Activated CD4-positive, alpha-beta T cell treated with anti-CD3 and anti-CD28 coated beads for 36 hours (primary cell): ENCODE results near the gene MATK. TPM values are rescaled to one million over a fixed set of nuclear protein-coding genes. Genes with fewer than 3 reads are reported as not detected.

Experiments
- ATAC-seq: fragments of 200-7000 bp; cut with Tn5 transposase; one replicate; pipeline ENCODE4 v1.10.0; 2021; ENCODE audit warnings: mild to moderate bottlenecking, moderate library complexity
- CTCF ChIA-PET: fragments of 350-600 bp; sonication (Branson Sonifier 250); formaldehyde crosslinking; loops from one replicate; lab custom pipeline; 2021; ENCODE audit warnings: antibody characterized with exemption; lab: Charles Lee
- POLR2A ChIA-PET: fragments of 350-600 bp; sonication (Branson Sonifier 250); formaldehyde crosslinking; loops from one replicate; lab custom pipeline; 2021; ENCODE audit warnings: antibody characterized with exemption, inconsistent platforms; lab: Charles Lee
- DNase-seq: peaks from one replicate; pipeline ENCODE4 v3.0.0-alpha.2; 2020
- H3K27ac Mint-ChIP-seq: one replicate; pipeline ENCODE4 v1.8.0; 2021; ENCODE audit warnings: mixed read lengths
- H3K27me3 Mint-ChIP-seq: one replicate; pipeline ENCODE4 v1.8.0; 2021; ENCODE audit warnings: mixed read lengths
- H3K36me3 Mint-ChIP-seq: one replicate; pipeline ENCODE4 v1.8.0; 2021; ENCODE audit warnings: low read depth, mixed read lengths
- H3K4me1 Mint-ChIP-seq: one replicate; pipeline ENCODE4 v1.8.0; 2021; ENCODE audit warnings: mixed read lengths
- H3K4me3 Mint-ChIP-seq: one replicate; pipeline ENCODE4 v1.8.0; 2021; ENCODE audit warnings: mild to moderate bottlenecking, moderate library complexity, mixed read lengths
- H3K9me3 Mint-ChIP-seq: one replicate; pipeline ENCODE4 v1.8.0; 2021; ENCODE audit warnings: low read depth, mixed read lengths
- intact Hi-C, 2 experiments: fragments of 100-400 bp; cut with DNase I in 1 of 2; cut with micrococcal nuclease in 1 of 2; formaldehyde crosslinking; loops; one replicate each; pipeline versions ENCODE4 v1.14.2 to v1.15.1; 2022 to 2024; cut with DNase I, micrococcal nuclease
- total RNA-seq, 2 experiments: library from RNA; stranded (reverse); gene quantifications; one replicate each; pipeline ENCODE4 v1.2.3, GENCODE V29; 2021

The MATK gene
- total RNA-seq, 2 experiments from 2014 or later, result 24.3 to 30.1 TPM

GRCh38 chr19:3814648-3815047 is 28.5 kb upstream of the MATK start:
- Mint-ChIP-seq H3K27me3 (no peaks in the 10 kb centered on the region), H3K4me1 (peaks cover 51% of the 10 kb centered on the region), H3K36me3 (no peaks in the 10 kb centered on the region), H3K9me3 (no peaks in the 10 kb centered on the region), H3K27ac (peak overlapping the region; percentile 96), H3K4me3 (no peak overlapping the region)
- CTCF ChIA-PET, result no interaction called here
- intact Hi-C loops, result no loop called here
- ATAC-seq (no peak), DNase-seq (no peak)
- POLR2A ChIA-PET, result no interaction called here

GRCh38 chr19:3813473-3814392 is 27.6 kb upstream of the MATK start:
- H3K27me3 Mint-ChIP-seq, result no peaks in the 10 kb centered on the region
- peak overlapping the region; percentile 96 for H3K27ac Mint-ChIP-seq
- no peaks in the 10 kb centered on the region for H3K9me3 Mint-ChIP-seq
- ChIA-PET POLR2A (interaction anchor here (1.7 kb wide), 1 partner anchor 51 kb away, joined by 6 read pairs; the partner anchor contains the start of gene MRPL54), CTCF (interaction anchor here (0.7 to 2.1 kb wide), 3 partner anchors 8 to 52 kb away, joined by 3 to 12 read pairs (median 4); partner anchors contain the start of gene APBA3)
- no peak for ATAC-seq
- no peak overlapping the region for H3K4me3 Mint-ChIP-seq
- intact Hi-C loops, result loop anchor here (2.0 kb wide), 2 partner anchors 15 to 51 kb away; partner anchors contain the start of gene MRPL54 (in 1 of the 2)
- no peaks in the 10 kb centered on the region for H3K36me3 Mint-ChIP-seq
- peaks cover 50% of the 10 kb centered on the region for H3K4me1 Mint-ChIP-seq
- DNase-seq, result no peak

GRCh38 chr19:3810708-3811355 is 24.7 kb upstream of the MATK start:
- Mint-ChIP-seq H3K4me1 (peaks cover 40% of the 10 kb centered on the region), H3K27ac (no peak overlapping the region), H3K36me3 (no peaks in the 10 kb centered on the region), H3K27me3 (no peaks in the 10 kb centered on the region), H3K4me3 (no peak overlapping the region), H3K9me3 (no peaks in the 10 kb centered on the region)
- POLR2A ChIA-PET, result no interaction called here
- CTCF ChIA-PET, result interaction anchor here (0.6 kb wide), 1 partner anchor 330 kb away, joined by 4 read pairs; no protein-coding TSS in a partner anchor
- ATAC-seq (no peak), DNase-seq (no peak)
- intact Hi-C loops, result no loop called here

- intact Hi-C loops, result no loop called here
- DNase-seq (no peak), ATAC-seq (no peak)
- CTCF ChIA-PET, result no interaction called here
- POLR2A ChIA-PET, result no interaction called here
- Mint-ChIP-seq H3K27ac (no peak overlapping the region), H3K27me3 (no peaks in the 10 kb centered on the region), H3K9me3 (no peaks in the 10 kb centered on the region), H3K36me3 (no peaks in the 10 kb centered on the region), H3K4me1 (peaks cover 38% of the 10 kb centered on the region), H3K4me3 (no peak overlapping the region)
These were observed 23.9 kb upstream of the MATK start for GRCh38 chr19:3809881-3810707.

- no peak overlapping the region for H3K27ac Mint-ChIP-seq
- no peaks in the 10 kb centered on the region for H3K27me3 Mint-ChIP-seq
- no peak overlapping the region for H3K4me3 Mint-ChIP-seq
- CTCF ChIA-PET, result interaction anchor here (0.7 kb wide), 1 partner anchor 19 kb away, joined by 4 read pairs; no protein-coding TSS in a partner anchor
- H3K4me1 Mint-ChIP-seq, result peaks cover 23% of the 10 kb centered on the region
- no peaks in the 10 kb centered on the region for H3K9me3 Mint-ChIP-seq
- DNase-seq, result no peak
- ATAC-seq, result no peak
- H3K36me3 Mint-ChIP-seq, result no peaks in the 10 kb centered on the region
- intact Hi-C loops, result no loop called here
- POLR2A ChIA-PET, result no interaction called here
These were observed 22.4 kb upstream of the MATK start for GRCh38 chr19:3808420-3809143.

- H3K27ac Mint-ChIP-seq, result no peak overlapping the region
- ChIA-PET POLR2A (no interaction called here), CTCF (interaction anchor here (0.7 kb wide), 1 partner anchor 302 kb away, joined by 4 read pairs; no protein-coding TSS in a partner anchor)
- no peaks in the 10 kb centered on the region for H3K36me3 Mint-ChIP-seq
- no peak for ATAC-seq
- no peak for DNase-seq
- no peaks in the 10 kb centered on the region for H3K9me3 Mint-ChIP-seq
- H3K4me1 Mint-ChIP-seq, result peaks cover 15% of the 10 kb centered on the region
- no peak overlapping the region for H3K4me3 Mint-ChIP-seq
- intact Hi-C loops, result no loop called here
- H3K27me3 Mint-ChIP-seq, result no peaks in the 10 kb centered on the region
These were observed 21.6 kb upstream of the MATK start for GRCh38 chr19:3807574-3808354.

- Mint-ChIP-seq H3K4me1 (peaks cover 9% of the 10 kb centered on the region), H3K27ac (no peak overlapping the region), H3K27me3 (no peaks in the 10 kb centered on the region), H3K4me3 (no peak overlapping the region), H3K9me3 (no peaks in the 10 kb centered on the region), H3K36me3 (no peaks in the 10 kb centered on the region)
- ChIA-PET CTCF (interaction anchor here (0.7 kb wide), 1 partner anchor 303 kb away, joined by 4 read pairs; no protein-coding TSS in a partner anchor), POLR2A (no interaction called here)
- DNase-seq, result no peak
- no peak for ATAC-seq
- intact Hi-C loops, result no loop called here
These were observed 20.9 kb upstream of the MATK start for GRCh38 chr19:3807131-3807480.

GRCh38 chr19:3805859-3806258 is 19.7 kb upstream of the MATK start:
- H3K36me3 Mint-ChIP-seq, result no peaks in the 10 kb centered on the region
- ATAC-seq (no peak), DNase-seq (no peak)
- H3K4me3 Mint-ChIP-seq, result no peak overlapping the region
- CTCF ChIA-PET, result no interaction called here
- peaks cover 12% of the 10 kb centered on the region for H3K4me1 Mint-ChIP-seq
- intact Hi-C loops, result no loop called here
- POLR2A ChIA-PET, result no interaction called here
- no peaks in the 10 kb centered on the region for H3K9me3 Mint-ChIP-seq
- H3K27me3 Mint-ChIP-seq, result no peaks in the 10 kb centered on the region
- no peak overlapping the region for H3K27ac Mint-ChIP-seq

- no peak overlapping the region for H3K27ac Mint-ChIP-seq
- H3K4me3 Mint-ChIP-seq, result no peak overlapping the region
- H3K9me3 Mint-ChIP-seq, result no peaks in the 10 kb centered on the region
- peaks cover 13% of the 10 kb centered on the region for H3K4me1 Mint-ChIP-seq
- H3K27me3 Mint-ChIP-seq, result no peaks in the 10 kb centered on the region
- ATAC-seq (no peak), DNase-seq (no peak)
- H3K36me3 Mint-ChIP-seq, result no peaks in the 10 kb centered on the region
- ChIA-PET POLR2A (no interaction called here), CTCF (interaction anchor here (0.8 kb wide), 1 partner anchor 223 kb away, joined by 3 read pairs; no protein-coding TSS in a partner anchor)
- intact Hi-C loops, result no loop called here
These were observed 18.2 kb upstream of the MATK start for GRCh38 chr19:3804429-3804828.

- Mint-ChIP-seq H3K36me3 (no peaks in the 10 kb centered on the region), H3K9me3 (no peaks in the 10 kb centered on the region), H3K4me3 (no peak overlapping the region), H3K27me3 (no peaks in the 10 kb centered on the region), H3K27ac (no peak overlapping the region), H3K4me1 (peaks cover 17% of the 10 kb centered on the region)
- CTCF ChIA-PET, result no interaction called here
- DNase-seq (no peak), ATAC-seq (no peak)
- POLR2A ChIA-PET, result no interaction called here
- intact Hi-C loops, result no loop called here
These were observed 17.8 kb upstream of the MATK start for GRCh38 chr19:3803986-3804385.
